T-helper 17 cell (primary cell): ENCODE results near the gene APOLD1. TPM values are rescaled to one million over a fixed set of nuclear protein-coding genes. Genes with fewer than 3 reads are reported as not detected.
"Not testable (repeated sequence)": the region's sequence is repeated elsewhere in the genome, so short reads cannot be mapped to it uniquely, and the experiment has no call there.

Source experiments
- ATAC-seq: fragments of 150-1000 bp; cut with Tn5 transposase; 2 replicates; pipeline ENCODE4 v1.10.0; 2021; ENCODE audit warnings: mild to moderate bottlenecking, moderate library complexity
- DNase-seq, 3 donors: peaks; one replicate each; pipeline versions ENCODE4 v3.0.0 to v3.0.0-alpha.2; 2020 to 2021
- H3K9me3 ChIP-seq: one replicate; pipeline ENCODE4 v1.7.0; 2013; ENCODE audit warnings: low read length, mild to moderate bottlenecking; ENCODE audit not compliant: control insufficient read depth, poor library complexity, severe bottlenecking
- H3K27ac Mint-ChIP-seq: one replicate; pipeline ENCODE4 v1.8.0; 2022; ENCODE audit warnings: mild to moderate bottlenecking, moderate library complexity, mixed read lengths
- H3K27me3 Mint-ChIP-seq: one replicate; pipeline ENCODE4 v1.8.0; 2022; ENCODE audit warnings: mixed read lengths
- H3K36me3 Mint-ChIP-seq: one replicate; pipeline ENCODE4 v1.8.0; 2022; ENCODE audit warnings: low read depth, mixed read lengths
- H3K4me1 Mint-ChIP-seq: one replicate; pipeline ENCODE4 v1.8.0; 2022; ENCODE audit warnings: mild to moderate bottlenecking, mixed read lengths
- H3K4me3 Mint-ChIP-seq: one replicate; pipeline ENCODE4 v1.8.0; 2022; ENCODE audit warnings: mild to moderate bottlenecking, moderate library complexity, mixed read lengths
- total RNA-seq, 4 donors: library from RNA in 2 of 4; stranded (reverse) in 2 of 4; gene quantifications; one replicate each; pipeline ENCODE4 v1.2.3 and lab custom pipeline; 2022 to 2026

APOLD1 gene
- total RNA-seq, 2 donors from 2014 or later: 3.1 to 5.1 TPM

- Mint-ChIP-seq H3K27me3 (no peaks in the 10 kb centered on the region), H3K27ac (no peak overlapping the region), H3K4me3 (no peak overlapping the region), H3K36me3 (no peaks in the 10 kb centered on the region), H3K4me1 (peaks cover 12% of the 10 kb centered on the region)
- ATAC-seq (no peak), DNase-seq (no peak)
- H3K9me3 ChIP-seq: no peaks in the 10 kb centered on the region
These were observed 6.4 kb downstream of the APOLD1 start for GRCh38 chr12:12791756-12792369.

GRCh38 chr12:12792421-12792820 is 7.0 kb downstream of the APOLD1 start:
- no peak overlapping the region for H3K27ac Mint-ChIP-seq
- ATAC-seq (no peak), DNase-seq (no peak)

GRCh38 chr12:12794686-12795085 is 9.2 kb downstream of the APOLD1 start:
- DNase-seq (no peak), ATAC-seq (no peak)
- H3K9me3 ChIP-seq: no peaks in the 10 kb centered on the region
- peaks cover 10% of the 10 kb centered on the region for H3K4me1 Mint-ChIP-seq
- peaks cover 3% of the 10 kb centered on the region for H3K36me3 Mint-ChIP-seq
- H3K4me3 Mint-ChIP-seq: no peak overlapping the region
- H3K27ac Mint-ChIP-seq: no peak overlapping the region
- H3K27me3 Mint-ChIP-seq: no peaks in the 10 kb centered on the region

More at GRCh38 chr12:12792421-12792820, 7.0 kb downstream of the APOLD1 start:
- Mint-ChIP-seq H3K4me3 (no peak overlapping the region), H3K27me3 (no peaks in the 10 kb centered on the region), H3K4me1 (peaks cover 13% of the 10 kb centered on the region), H3K36me3 (peaks cover 2% of the 10 kb centered on the region)
- no peaks in the 10 kb centered on the region for H3K9me3 ChIP-seq

- ATAC-seq: no peak
These were observed 10.7 kb downstream of the APOLD1 start for GRCh38 chr12:12796171-12796570.

GRCh38 chr12:12796928-12797793 is 11.7 kb downstream of the APOLD1 start:
- ATAC-seq (no peak), DNase-seq (no peak)
- Mint-ChIP-seq H3K36me3 (peaks cover 3% of the 10 kb centered on the region), H3K27me3 (no peaks in the 10 kb centered on the region), H3K4me3 (no peak overlapping the region), H3K4me1 (peaks cover 12% of the 10 kb centered on the region), H3K27ac (no peak overlapping the region)
- no peaks in the 10 kb centered on the region for H3K9me3 ChIP-seq

More at GRCh38 chr12:12796171-12796570, 10.7 kb downstream of the APOLD1 start:
- Mint-ChIP-seq H3K36me3 (peaks cover 3% of the 10 kb centered on the region), H3K4me1 (peaks cover 10% of the 10 kb centered on the region), H3K27me3 (no peaks in the 10 kb centered on the region), H3K4me3 (no peak overlapping the region), H3K27ac (no peak overlapping the region)
- DNase-seq: no peak
- H3K9me3 ChIP-seq: no peaks in the 10 kb centered on the region

- no peak for DNase-seq
- H3K4me1 Mint-ChIP-seq: peaks cover 16% of the 10 kb centered on the region
- no peaks in the 10 kb centered on the region for H3K27me3 Mint-ChIP-seq
- no peaks in the 10 kb centered on the region for H3K9me3 ChIP-seq
- H3K4me3 Mint-ChIP-seq: no peak overlapping the region
- H3K27ac Mint-ChIP-seq: no peak overlapping the region
- no peak for ATAC-seq
- peaks cover 3% of the 10 kb centered on the region for H3K36me3 Mint-ChIP-seq
These were observed 12.3 kb downstream of the APOLD1 start for GRCh38 chr12:12797794-12798152.

- peaks cover 23% of the 10 kb centered on the region for H3K4me1 Mint-ChIP-seq
- H3K27ac Mint-ChIP-seq: no peak overlapping the region
- H3K9me3 ChIP-seq: no peaks in the 10 kb centered on the region
- DNase-seq (no peak), ATAC-seq (no peak)
- peaks cover 3% of the 10 kb centered on the region for H3K36me3 Mint-ChIP-seq
- no peak overlapping the region for H3K4me3 Mint-ChIP-seq
- no peaks in the 10 kb centered on the region for H3K27me3 Mint-ChIP-seq
These were observed 13.0 kb downstream of the APOLD1 start for GRCh38 chr12:12798480-12798879.

- Mint-ChIP-seq H3K4me1 (peaks cover 26% of the 10 kb centered on the region), H3K36me3 (peaks cover 3% of the 10 kb centered on the region), H3K4me3 (no peak overlapping the region), H3K27me3 (no peaks in the 10 kb centered on the region), H3K27ac (no peak overlapping the region)
- ATAC-seq: no peak
- no peak for DNase-seq
- H3K9me3 ChIP-seq: no peaks in the 10 kb centered on the region
These were observed 13.9 kb downstream of the APOLD1 start for GRCh38 chr12:12799163-12799920.

GRCh38 chr12:12800406-12801180 is 15.1 kb downstream of the APOLD1 start:
- no peak for ATAC-seq

GRCh38 chr12:12801656-12802055 is 16.2 kb downstream of the APOLD1 start:
- H3K36me3 Mint-ChIP-seq, DNase-seq, H3K9me3 ChIP-seq, H3K4me3 Mint-ChIP-seq, H3K27me3 Mint-ChIP-seq, ATAC-seq: not testable (repeated sequence)
- Mint-ChIP-seq H3K4me1 (peaks cover 32% of the 10 kb centered on the region), H3K27ac (peak overlapping the region; percentile 83)

More at GRCh38 chr12:12800406-12801180, 15.1 kb downstream of the APOLD1 start:
- H3K4me1 Mint-ChIP-seq: peaks cover 31% of the 10 kb centered on the region
- H3K9me3 ChIP-seq: no peaks in the 10 kb centered on the region
- H3K36me3 Mint-ChIP-seq: peaks cover 3% of the 10 kb centered on the region
- H3K27ac Mint-ChIP-seq: no peak overlapping the region
- no peak for DNase-seq
- no peaks in the 10 kb centered on the region for H3K27me3 Mint-ChIP-seq
- H3K4me3 Mint-ChIP-seq: no peak overlapping the region

- Mint-ChIP-seq H3K27me3 (no peaks in the 10 kb centered on the region), H3K36me3 (no peaks in the 10 kb centered on the region), H3K27ac (peak overlapping the region; percentile 99), H3K4me1 (peaks cover 40% of the 10 kb centered on the region), H3K4me3 (no peak overlapping the region)
- H3K9me3 ChIP-seq: no peaks in the 10 kb centered on the region
- no peak for DNase-seq
- ATAC-seq: peak; percentile 49
These were observed 17.7 kb downstream of the APOLD1 start for GRCh38 chr12:12803186-12803585.

GRCh38 chr12:12804011-12804410 is 18.6 kb downstream of the APOLD1 start:
- ATAC-seq (no peak), DNase-seq (no peak)
- H3K36me3 Mint-ChIP-seq: no peaks in the 10 kb centered on the region
- no peak overlapping the region for H3K4me3 Mint-ChIP-seq
- H3K4me1 Mint-ChIP-seq: peaks cover 48% of the 10 kb centered on the region
- peak overlapping the region; percentile 99 for H3K27ac Mint-ChIP-seq
- H3K9me3 ChIP-seq: no peaks in the 10 kb centered on the region
- no peaks in the 10 kb centered on the region for H3K27me3 Mint-ChIP-seq
